GM19468 (cell line): ENCODE data around the gene OOSP4B.
"Not testable (repeated sequence)": the region's sequence is repeated elsewhere in the genome, so short reads cannot be mapped to it uniquely, and the experiment has no call there.

Experiments used
- ATAC-seq: cut with Tn5 transposase; IDR thresholded peaks from one replicate; pipeline ENCODE4 v1.9.1; 2021; ENCODE audit warnings: mild to moderate bottlenecking, moderate library complexity, moderate number of reproducible peaks; ENCODE audit not compliant: unreplicated experiment; ENCODE audit errors: extremely low read depth

The OOSP4B gene

GRCh38 chr11:60016881-60017280, at the start of gene OOSP4B:
TSS of gene OOSP4B (plus strand) at chr11:60017181.
- ATAC-seq = no peak

GRCh38 chr11:59967677-59968394, 49.1 kb upstream of the OOSP4B start:
- ATAC-seq = no peak

GRCh38 chr11:59968395-59968783, 48.6 kb upstream of the OOSP4B start:
- ATAC-seq = no peak

GRCh38 chr11:59973097-59973496, 43.9 kb upstream of the OOSP4B start:
- no peak for ATAC-seq

GRCh38 chr11:59981106-59981770, 35.7 kb upstream of the OOSP4B start:
- no peak for ATAC-seq

GRCh38 chr11:59982037-59982436, 34.9 kb upstream of the OOSP4B start:
- ATAC-seq = not testable (repeated sequence)

GRCh38 chr11:59983212-59983611, 33.8 kb upstream of the OOSP4B start:
- no peak for ATAC-seq

GRCh38 chr11:59984368-59984767, 32.6 kb upstream of the OOSP4B start:
- ATAC-seq = no peak

- no peak for ATAC-seq
These were observed 26.6 kb upstream of the OOSP4B start for GRCh38 chr11:59990421-59990820.

GRCh38 chr11:59992425-59992824, 24.6 kb upstream of the OOSP4B start:
- no peak for ATAC-seq

- no peak for ATAC-seq
These were observed 19.2 kb upstream of the OOSP4B start for GRCh38 chr11:59997800-59998199.

- ATAC-seq = no peak
These were observed 17.3 kb upstream of the OOSP4B start for GRCh38 chr11:59999691-60000090.

- no peak for ATAC-seq
These were observed 13.3 kb upstream of the OOSP4B start for GRCh38 chr11:60003729-60004128.

GRCh38 chr11:60005360-60005759, 11.6 kb upstream of the OOSP4B start:
- no peak for ATAC-seq

- no peak for ATAC-seq
These were observed 1.1 kb downstream of the OOSP4B start for GRCh38 chr11:60018058-60018457.

- not testable (repeated sequence) for ATAC-seq
These were observed 3.4 kb downstream of the OOSP4B start for GRCh38 chr11:60020376-60020775.

GRCh38 chr11:60029015-60029632, 12.1 kb downstream of the OOSP4B start:
- ATAC-seq = no peak

GRCh38 chr11:60040109-60040508, 23.1 kb downstream of the OOSP4B start, which contains the start of gene OOSP2:
TSS of gene OOSP2 (plus strand) at chr11:60040409. CDS start at chr11:60040460, 51 bp downstream.
- no peak for ATAC-seq

GRCh38 chr11:60050422-60050821, 33.4 kb downstream of the OOSP4B start:
- not testable (repeated sequence) for ATAC-seq

- ATAC-seq = not testable (repeated sequence)
These were observed 33.9 kb downstream of the OOSP4B start for GRCh38 chr11:60050839-60051238.

- no peak for ATAC-seq
These were observed 39.5 kb downstream of the OOSP4B start, which contains the start of gene MS4A3 for GRCh38 chr11:60056349-60056969. TSS of gene MS4A3 (plus strand) at chr11:60056665. CDS start at chr11:60061161, 4,496 bp downstream.
